ENCODE results near the gene UBXN4.

UBXN4 gene

DNA sequence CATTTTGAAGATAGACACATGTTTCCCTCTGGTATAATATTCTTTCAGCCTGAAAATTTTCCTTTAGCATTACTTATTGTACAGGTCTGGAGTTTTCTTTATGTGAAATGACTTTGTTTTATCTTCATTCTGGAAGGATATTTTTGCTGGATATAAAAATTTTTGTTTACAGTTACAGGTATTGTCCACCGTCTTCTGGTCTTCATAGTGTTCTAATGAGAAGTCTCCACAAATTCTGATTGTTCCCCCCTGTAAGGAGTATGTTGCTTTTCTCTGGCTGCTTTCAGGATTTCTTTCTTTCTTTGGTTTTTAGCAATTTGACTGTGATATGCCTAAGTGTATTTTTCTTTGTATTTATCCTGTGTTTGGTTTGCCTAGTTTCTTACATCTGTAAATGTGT, 15.0 kb downstream of the UBXN4 start:
- no peaks in the 10 kb centered on the region for H3K4me1 ChIP-seq (ENCODE audit: insufficient read depth, low read length, poor library complexity, severe bottlenecking)
- H3K4me2 ChIP-seq (ENCODE audit: low read depth, low read length, poor library complexity, severe bottlenecking), result no peak overlapping the region
- H3K79me2 ChIP-seq (ENCODE audit: insufficient read depth, low read length), result 0 out of 2 replicates have a peak, but pooled peaks cover 4% of the 10 kb centered on the region
- H3F3A ChIP-seq (ENCODE audit: low read depth), result no peaks in the 10 kb centered on the region
- H3K9me3 ChIP-seq (ENCODE audit: insufficient read depth, low read depth, low read length), result peaks cover 18% of the 10 kb centered on the region; the same call in 1 of the 2 replicates
- H3K4me3 ChIP-seq (ENCODE audit: low read length, poor library complexity, severe bottlenecking), result no peak overlapping the region
- H3K9ac ChIP-seq (ENCODE audit: low read depth, low read length, poor library complexity, severe bottlenecking), result no peak overlapping the region
- no peaks in the 10 kb centered on the region for H3K9me2 ChIP-seq (replicated peaks; ENCODE audit: low read depth, low read length)
- no peaks in the 10 kb centered on the region for H4K20me1 ChIP-seq (ENCODE audit: insufficient read depth, low read length, poor library complexity, severe bottlenecking)
- TF ChIP-seq, protein P1, sequence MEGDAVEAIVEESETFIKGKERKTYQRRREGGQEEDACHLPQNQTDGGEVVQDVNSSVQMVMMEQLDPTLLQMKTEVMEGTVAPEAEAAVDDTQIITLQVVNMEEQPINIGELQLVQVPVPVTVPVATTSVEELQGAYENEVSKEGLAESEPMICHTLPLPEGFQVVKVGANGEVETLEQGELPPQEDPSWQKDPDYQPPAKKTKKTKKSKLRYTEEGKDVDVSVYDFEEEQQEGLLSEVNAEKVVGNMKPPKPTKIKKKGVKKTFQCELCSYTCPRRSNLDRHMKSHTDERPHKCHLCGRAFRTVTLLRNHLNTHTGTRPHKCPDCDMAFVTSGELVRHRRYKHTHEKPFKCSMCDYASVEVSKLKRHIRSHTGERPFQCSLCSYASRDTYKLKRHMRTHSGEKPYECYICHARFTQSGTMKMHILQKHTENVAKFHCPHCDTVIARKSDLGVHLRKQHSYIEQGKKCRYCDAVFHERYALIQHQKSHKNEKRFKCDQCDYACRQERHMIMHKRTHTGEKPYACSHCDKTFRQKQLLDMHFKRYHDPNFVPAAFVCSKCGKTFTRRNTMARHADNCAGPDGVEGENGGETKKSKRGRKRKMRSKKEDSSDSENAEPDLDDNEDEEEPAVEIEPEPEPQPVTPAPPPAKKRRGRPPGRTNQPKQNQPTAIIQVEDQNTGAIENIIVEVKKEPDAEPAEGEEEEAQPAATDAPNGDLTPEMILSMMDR (conservative IDR thresholded peaks at IDR 0.05; ENCODE audit: low read length), result no peak
- no peak for TF ChIP-seq EZH2phosphoT487 (IDR thresholded peaks at IDR 0.05; ENCODE audit: borderline replicate concordance)
- H3K36me3 ChIP-seq (ENCODE audit: insufficient read depth, low read length), result peaks cover 74% of the 10 kb centered on the region
- H2AFZ ChIP-seq (ENCODE audit: low read length), result no peak overlapping the region
- peaks cover 5% of the 10 kb centered on the region for H3K27me3 ChIP-seq (ENCODE audit: insufficient read depth, low read length, poor library complexity, severe bottlenecking)

DNA sequence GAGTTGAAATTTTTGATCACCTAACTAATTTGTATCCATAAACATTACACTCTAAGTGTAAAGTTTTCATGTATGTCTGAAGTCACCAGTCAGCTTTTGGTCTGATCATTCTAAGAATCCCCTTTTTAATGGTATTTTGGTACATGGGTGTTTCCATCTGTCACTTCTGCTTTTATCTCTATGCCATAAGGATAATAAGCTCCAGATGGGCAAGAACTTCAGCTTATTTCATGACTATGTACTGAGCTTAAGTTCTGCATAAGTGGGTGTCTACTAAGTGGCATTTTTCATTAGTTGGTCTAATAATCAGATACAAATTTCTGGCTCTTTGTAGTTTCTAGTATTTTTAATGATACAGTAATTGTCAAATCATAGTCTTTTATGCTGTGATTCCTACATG, 20.4 kb downstream of the UBXN4 start:
- TF ChIP-seq EZH2phosphoT487 (IDR thresholded peaks at IDR 0.05; ENCODE audit: borderline replicate concordance), result no peak
- TF ChIP-seq, protein P1 (conservative IDR thresholded peaks at IDR 0.05; ENCODE audit: low read length), result no peak
- Histone ChIP-seq H4K20me1 (ENCODE audit: insufficient read depth, low read length, poor library complexity, severe bottlenecking) (no peaks in the 10 kb centered on the region), H3F3A (ENCODE audit: low read depth) (no peaks in the 10 kb centered on the region), H3K4me1 (ENCODE audit: insufficient read depth, low read length, poor library complexity, severe bottlenecking) (no peaks in the 10 kb centered on the region), H3K79me2 (ENCODE audit: insufficient read depth, low read length) (0 out of 2 replicates have a peak, but pooled peaks cover 2% of the 10 kb centered on the region), H3K4me2 (ENCODE audit: low read depth, low read length, poor library complexity, severe bottlenecking) (no peak overlapping the region), H3K27me3 (ENCODE audit: insufficient read depth, low read length, poor library complexity, severe bottlenecking) (peaks cover 5% of the 10 kb centered on the region), H3K36me3 (ENCODE audit: insufficient read depth, low read length) (peaks cover 76% of the 10 kb centered on the region), H3K9me2 (replicated peaks; ENCODE audit: low read depth, low read length) (no peaks in the 10 kb centered on the region), H3K4me3 (ENCODE audit: low read length, poor library complexity, severe bottlenecking) (no peak overlapping the region), H3K9me3 (ENCODE audit: insufficient read depth, low read depth, low read length) (peaks cover 7% of the 10 kb centered on the region; the same call in 1 of the 2 replicates), H3K9ac (ENCODE audit: low read depth, low read length, poor library complexity, severe bottlenecking) (no peak overlapping the region), H2AFZ (ENCODE audit: low read length) (no peak overlapping the region)

DNA sequence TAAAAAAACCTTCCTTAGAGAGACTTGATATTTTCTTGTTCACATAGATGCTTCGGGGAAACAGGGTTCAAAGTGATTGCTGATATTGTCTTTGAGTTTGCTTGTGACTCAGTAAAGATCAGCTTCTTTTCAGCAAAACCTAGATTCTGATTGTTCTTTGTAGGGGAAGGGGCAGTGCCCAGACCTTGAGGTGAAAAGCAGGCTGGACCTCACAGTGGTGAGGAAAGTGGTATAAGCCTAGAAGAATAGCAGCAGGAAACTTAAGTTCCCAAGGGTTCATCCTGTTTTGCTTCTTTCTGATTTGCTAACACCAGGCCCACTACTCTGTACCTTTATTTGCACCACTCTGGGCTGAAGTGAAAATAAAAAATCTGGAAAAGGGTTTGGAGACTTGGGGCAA, 20.9 kb downstream of the UBXN4 start:
- no peak overlapping the region for H2AFZ ChIP-seq (ENCODE audit: low read length)
- peaks cover under 1% of the 10 kb centered on the region for H3K27me3 ChIP-seq (ENCODE audit: insufficient read depth, low read length, poor library complexity, severe bottlenecking)
- H3K9me2 ChIP-seq (replicated peaks; ENCODE audit: low read depth, low read length), result no peaks in the 10 kb centered on the region
- H3K9ac ChIP-seq (ENCODE audit: low read depth, low read length, poor library complexity, severe bottlenecking), result no peak overlapping the region
- H3K4me2 ChIP-seq (ENCODE audit: low read depth, low read length, poor library complexity, severe bottlenecking), result no peak overlapping the region
- peaks cover 3% of the 10 kb centered on the region; the same call in 1 of the 2 replicates for H3K9me3 ChIP-seq (ENCODE audit: insufficient read depth, low read depth, low read length)
- H3K79me2 ChIP-seq (ENCODE audit: insufficient read depth, low read length), result peaks cover 5% of the 10 kb centered on the region; the same call in 1 of the 2 replicates
- no peak overlapping the region for H3K4me3 ChIP-seq (ENCODE audit: low read length, poor library complexity, severe bottlenecking)
- no peaks in the 10 kb centered on the region for H3K4me1 ChIP-seq (ENCODE audit: insufficient read depth, low read length, poor library complexity, severe bottlenecking)
- TF ChIP-seq, protein P1 (conservative IDR thresholded peaks at IDR 0.05; ENCODE audit: low read length), result no peak
- TF ChIP-seq EZH2phosphoT487 (IDR thresholded peaks at IDR 0.05; ENCODE audit: borderline replicate concordance), result no peak
- H3K36me3 ChIP-seq (ENCODE audit: insufficient read depth, low read length), result peaks cover 77% of the 10 kb centered on the region
- H3F3A ChIP-seq (ENCODE audit: low read depth), result no peaks in the 10 kb centered on the region
- no peaks in the 10 kb centered on the region for H4K20me1 ChIP-seq (ENCODE audit: insufficient read depth, low read length, poor library complexity, severe bottlenecking)

Data from Loucy (cell line).